Pancreas (tissue), 10 donors: ENCODE results near the gene MXRA7. TPM values are rescaled to one million over a fixed set of nuclear protein-coding genes. Genes with fewer than 3 reads are reported as not detected.

Experiments used
- ATAC-seq, 4 donors: fragments of 200-7000 bp; cut with Tn5 transposase; one replicate each; pipeline versions ENCODE4 v1.8.0 to v1.9.1; 2020; ENCODE audit warnings: mild to moderate bottlenecking in 4 of 4, moderate library complexity in 4 of 4
- DNase-seq, 6 donors: peaks; one replicate each; pipeline ENCODE4 v3.0.0-alpha.2; 2020
- FAIRE-seq: peaks from 2 replicates; lab custom pipeline; 2012; peaks lifted over from hg19 to GRCh38; lab: Jason Lieb, UNC
- H3K27ac ChIP-seq, 4 donors: fragments of 200-600 bp; sonication (generic); 1 replicate in 3 of 4; 2 replicates in 1 of 4; pipeline versions ENCODE4 v1.5.0 to v1.8.0; 2020
- H3K27me3 ChIP-seq, 4 donors: fragments of 200-600 bp; one replicate each; pipeline ENCODE4 v1.8.0; 2021
- H3K36me3 ChIP-seq, 3 donors: fragments of 200-600 bp; sonication (generic) in 1 of 3; one replicate each; pipeline versions ENCODE4 v1.5.0 to v1.8.0; 2020 to 2021
- H3K4me1 ChIP-seq, 3 donors: fragments of 200-600 bp; one replicate each; pipeline ENCODE4 v1.8.0; 2021
- H3K4me3 ChIP-seq, 4 donors: fragments of 200-600 bp; sonication (generic) in 2 of 4; one replicate each; pipeline versions ENCODE4 v1.5.0 to v1.8.0; 2020 to 2021
- H3K9me3 ChIP-seq, 4 donors: fragments of 200-600 bp; one replicate each; pipeline ENCODE4 v1.8.0; 2021
- CTCF ChIP-seq, 4 donors: fragments of 200-600 bp; sonication (generic) in 3 of 4; IDR thresholded peaks; one replicate each; pipeline versions ENCODE4 v1.5.0 to v1.8.0; 2021; ENCODE audit warnings: antibody characterized with exemption in 4 of 4
- WGBS, 2 donors: extraction: QIAGEN DNeasy Blood & Tissue Kit; methylation state at CpG; one replicate each; pipeline ENCODE4 v1.1.7; 2013; 5-methylcytosine and 5-hydroxymethylcytosine counted together
- intact Hi-C, 3 donors: fragments of 100-400 bp; cut with DNase I; formaldehyde crosslinking; loops; one replicate each; pipeline versions ENCODE4 v1.11.1 to v1.14.2; 2022
- polyA plus RNA-seq, 2 donors: library from polyadenylated mRNA; stranded (reverse); fragments of 200-250 nt; gene quantifications; one replicate each; pipeline ENCODE4 v1.2.3, GENCODE V29; 2013
- total RNA-seq, 6 donors: library from RNA; stranded (reverse); fragmentation: NEBNext Ultra II Directional in 4 of 6; extraction: Animal tissue kit (Norgen Biotek cat#: 25700) in 4 of 6; gene quantifications; one replicate each; pipeline versions ENCODE4 v1.2.1 to v1.2.4, GENCODE V29; 2021 to 2023
- donor health status: healthy with polysubstance abuse.
- donor health status: DM: no; HTN: no; CAD: no; lungs with moderate emphysema.
- donor health status: DM: no; HTN: no; CAD: no.
- donor health status: control.
- donor health status: control.
- donor health status: Bipolar disorder and iron deficiency.
- donor health status: DM: yes; HTN: yes; CAD: no.
- donor health status: DM: no; HTN: no; CAD: no.
- donor health status: DM: no; HTN: no; CAD: no.
- donor health status: DM: yes; HTN: yes; CAD: no.

MXRA7 gene
- total and polyA plus RNA-seq, 8 donors = 32.0 to 137 (median 44.7) TPM

- 70 to 76% methylated on average over 10 of the region's 10 CpGs for WGBS, 2 donors
- H3K4me3 ChIP-seq = no peak overlapping the region
- peaks cover 8 to 75% (median 48%) of the 10 kb centered on the region in 3 donors for H3K36me3 ChIP-seq
- H3K27ac ChIP-seq = no peak overlapping the region
- no peak for TF ChIP-seq CTCF (IDR thresholded peaks at IDR 0.05)
- H3K27me3 ChIP-seq = no peaks in the 10 kb centered on the region
- DNase-seq (no peak), ATAC-seq (no peak), FAIRE-seq (no peak)
- H3K9me3 ChIP-seq = no peaks in the 10 kb centered on the region
- intact Hi-C loops = no loop called here
- peaks cover 14 to 28% (median 16%) of the 10 kb centered on the region in 3 donors for H3K4me1 ChIP-seq
Observed at GRCh38 chr17:76721463-76721862, 10.7 kb upstream of the MXRA7 start.

GRCh38 chr17:76720941-76721340 lies 10.2 kb upstream of the MXRA7 start:
- Histone ChIP-seq H3K4me3 (no peak overlapping the region), H3K9me3 (no peaks in the 10 kb centered on the region), H3K27ac (no peak overlapping the region), H3K4me1 (peaks cover 14 to 28% (median 16%) of the 10 kb centered on the region in 3 donors), H3K36me3 (peaks cover 9 to 80% (median 52%) of the 10 kb centered on the region in 3 donors), H3K27me3 (no peaks in the 10 kb centered on the region)
- ATAC-seq = no peak
- no peak for FAIRE-seq
- 84 to 88% methylated on average over 9 of the region's 9 CpGs for WGBS, 2 donors
- DNase-seq = no peak
- intact Hi-C loops = no loop called here
- TF ChIP-seq CTCF (IDR thresholded peaks at IDR 0.05) = no peak

DNA sequence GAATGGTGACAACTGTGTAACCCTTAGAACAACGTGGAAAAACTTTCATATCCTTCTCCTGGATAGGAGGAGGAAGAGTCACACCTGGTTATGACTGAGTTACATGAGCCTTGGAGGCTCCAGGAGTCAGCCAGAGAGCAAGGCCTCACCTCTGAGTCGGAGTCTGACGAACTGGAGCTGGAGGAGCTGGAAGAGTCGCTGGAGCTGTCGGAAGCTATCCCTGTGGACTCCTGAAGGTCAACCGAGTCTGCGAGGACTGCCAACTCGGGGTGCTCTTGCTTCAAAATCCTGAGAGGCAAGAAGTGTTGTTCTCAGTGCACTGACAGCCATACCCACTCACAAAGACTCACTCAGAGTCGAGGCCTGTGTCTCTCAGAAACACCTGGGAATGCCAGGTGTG lies 9.4 kb upstream of the MXRA7 start:
- peaks cover 11 to 87% (median 55%) of the 10 kb centered on the region in 3 donors for H3K36me3 ChIP-seq
- WGBS, 2 donors = 88 to 89% methylated on average over 9 of the region's 9 CpGs

GRCh38 chr17:76718516-76718915 lies 7.8 kb upstream of the MXRA7 start:
- Histone ChIP-seq H3K27me3 (no peaks in the 10 kb centered on the region), H3K27ac (no peak overlapping the region), H3K36me3 (peaks cover 11 to 78% (median 52%) of the 10 kb centered on the region in 3 donors), H3K9me3 (no peaks in the 10 kb centered on the region), H3K4me1 (peaks cover 0 to 17% (median 0%) of the 10 kb centered on the region in 3 donors), H3K4me3 (no peak overlapping the region)
- DNase-seq (no peak), FAIRE-seq (no peak), ATAC-seq (no peak)
- no peak for TF ChIP-seq CTCF (IDR thresholded peaks at IDR 0.05)
- intact Hi-C loops = no loop called here
- WGBS, 2 donors = 85 to 87% methylated on average over 16 of the region's 16 CpGs

More for the DNA sequence above, 9.4 kb upstream of the MXRA7 start:
- ATAC-seq (no peak), FAIRE-seq (no peak), DNase-seq (no peak)
- H3K27ac ChIP-seq = no peak overlapping the region
- intact Hi-C loops = no loop called here
- no peaks in the 10 kb centered on the region for H3K27me3 ChIP-seq
- H3K4me1 ChIP-seq = peaks cover 13 to 30% (median 14%) of the 10 kb centered on the region in 3 donors
- no peak overlapping the region for H3K4me3 ChIP-seq
- TF ChIP-seq CTCF (IDR thresholded peaks at IDR 0.05) = no peak
- no peaks in the 10 kb centered on the region for H3K9me3 ChIP-seq

- peak overlapping the region in 2 of 4 donors; percentile 12 to 50 for H3K27ac ChIP-seq
- no peaks in the 10 kb centered on the region for H3K27me3 ChIP-seq
- H3K36me3 ChIP-seq = peaks cover 11 to 70% (median 42%) of the 10 kb centered on the region in 3 donors
- intact Hi-C loops = no loop called here
- FAIRE-seq (no peak), ATAC-seq (no peak), DNase-seq (no peak)
- no peak for TF ChIP-seq CTCF (IDR thresholded peaks at IDR 0.05)
- H3K4me3 ChIP-seq = no peak overlapping the region
- H3K4me1 ChIP-seq = peaks cover 0 to 7% (median under 1%) of the 10 kb centered on the region in 3 donors
- H3K9me3 ChIP-seq = no peaks in the 10 kb centered on the region
- 83% methylated on average over 6 of the region's 6 CpGs for WGBS, 2 donors
Observed at GRCh38 chr17:76716839-76717215, 6.1 kb upstream of the MXRA7 start.
